Measurements from ENCODE around the gene SAFB2.

DNA sequence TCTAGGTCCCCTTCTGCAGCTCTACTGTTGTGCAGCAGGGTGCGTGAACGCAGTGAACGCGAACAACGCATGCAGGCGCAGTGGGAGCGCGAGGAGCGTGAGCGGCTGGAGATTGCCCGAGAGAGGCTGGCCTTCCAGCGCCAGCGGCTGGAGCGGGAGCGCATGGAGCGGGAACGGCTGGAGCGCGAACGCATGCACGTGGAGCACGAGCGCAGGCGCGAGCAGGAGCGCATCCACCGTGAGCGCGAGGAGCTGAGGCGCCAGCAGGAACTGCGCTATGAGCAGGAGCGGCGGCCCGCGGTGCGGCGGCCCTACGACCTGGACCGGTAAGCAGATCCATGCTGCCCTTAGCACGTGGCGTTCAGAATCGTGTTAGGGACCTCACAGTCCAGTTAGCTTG, 38.9 kb upstream of the SAFB2 start:
- TF ChIP-seq, protein P1, sequence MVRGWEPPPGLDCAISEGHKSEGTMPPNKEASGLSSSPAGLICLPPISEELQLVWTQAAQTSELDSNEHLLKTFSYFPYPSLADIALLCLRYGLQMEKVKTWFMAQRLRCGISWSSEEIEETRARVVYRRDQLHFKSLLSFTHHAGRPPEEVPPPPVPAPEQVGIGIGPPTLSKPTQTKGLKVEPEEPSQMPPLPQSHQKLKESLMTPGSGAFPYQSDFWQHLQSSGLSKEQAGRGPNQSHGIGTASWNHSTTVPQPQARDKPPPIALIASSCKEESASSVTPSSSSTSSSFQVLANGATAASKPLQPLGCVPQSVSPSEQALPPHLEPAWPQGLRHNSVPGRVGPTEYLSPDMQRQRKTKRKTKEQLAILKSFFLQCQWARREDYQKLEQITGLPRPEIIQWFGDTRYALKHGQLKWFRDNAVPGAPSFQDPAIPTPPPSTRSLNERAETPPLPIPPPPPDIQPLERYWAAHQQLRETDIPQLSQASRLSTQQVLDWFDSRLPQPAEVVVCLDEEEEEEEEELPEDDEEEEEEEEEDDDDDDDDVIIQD (CRISPR knock-in tag; IDR thresholded peaks at IDR 0.05) = no peak
- TF ChIP-seq NFRKB (IDR thresholded peaks at IDR 0.05; ENCODE audit: low read depth) (no peak), ZNF175 (CRISPR knock-in tag; IDR thresholded peaks at IDR 0.05; ENCODE audit: low read depth) (no peak), TCF7L2 (IDR thresholded peaks at IDR 0.05; ENCODE audit: low read depth, low read length) (no peak), EZH2 (IDR thresholded peaks at IDR 0.05; ENCODE audit: borderline replicate concordance, low read depth, low read length) (no peak), KDM4B (IDR thresholded peaks at IDR 0.05; ENCODE audit: borderline replicate concordance in 2 of 2, low read depth in 1 of 2) (no peak), HCFC1 (IDR thresholded peaks at IDR 0.05; ENCODE audit: low read depth, low read length) (no peak), MXI1 (IDR thresholded peaks at IDR 0.05; ENCODE audit: low read depth, low read length) (no peak), POLR2A (conservative IDR thresholded peaks at IDR 0.05) (no peak)
- TF ChIP-seq, protein P2, sequence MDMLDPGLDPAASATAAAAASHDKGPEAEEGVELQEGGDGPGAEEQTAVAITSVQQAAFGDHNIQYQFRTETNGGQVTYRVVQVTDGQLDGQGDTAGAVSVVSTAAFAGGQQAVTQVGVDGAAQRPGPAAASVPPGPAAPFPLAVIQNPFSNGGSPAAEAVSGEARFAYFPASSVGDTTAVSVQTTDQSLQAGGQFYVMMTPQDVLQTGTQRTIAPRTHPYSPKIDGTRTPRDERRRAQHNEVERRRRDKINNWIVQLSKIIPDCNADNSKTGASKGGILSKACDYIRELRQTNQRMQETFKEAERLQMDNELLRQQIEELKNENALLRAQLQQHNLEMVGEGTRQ (CRISPR knock-in tag; IDR thresholded peaks at IDR 0.05) = no peak
- TF ChIP-seq, protein P3, sequence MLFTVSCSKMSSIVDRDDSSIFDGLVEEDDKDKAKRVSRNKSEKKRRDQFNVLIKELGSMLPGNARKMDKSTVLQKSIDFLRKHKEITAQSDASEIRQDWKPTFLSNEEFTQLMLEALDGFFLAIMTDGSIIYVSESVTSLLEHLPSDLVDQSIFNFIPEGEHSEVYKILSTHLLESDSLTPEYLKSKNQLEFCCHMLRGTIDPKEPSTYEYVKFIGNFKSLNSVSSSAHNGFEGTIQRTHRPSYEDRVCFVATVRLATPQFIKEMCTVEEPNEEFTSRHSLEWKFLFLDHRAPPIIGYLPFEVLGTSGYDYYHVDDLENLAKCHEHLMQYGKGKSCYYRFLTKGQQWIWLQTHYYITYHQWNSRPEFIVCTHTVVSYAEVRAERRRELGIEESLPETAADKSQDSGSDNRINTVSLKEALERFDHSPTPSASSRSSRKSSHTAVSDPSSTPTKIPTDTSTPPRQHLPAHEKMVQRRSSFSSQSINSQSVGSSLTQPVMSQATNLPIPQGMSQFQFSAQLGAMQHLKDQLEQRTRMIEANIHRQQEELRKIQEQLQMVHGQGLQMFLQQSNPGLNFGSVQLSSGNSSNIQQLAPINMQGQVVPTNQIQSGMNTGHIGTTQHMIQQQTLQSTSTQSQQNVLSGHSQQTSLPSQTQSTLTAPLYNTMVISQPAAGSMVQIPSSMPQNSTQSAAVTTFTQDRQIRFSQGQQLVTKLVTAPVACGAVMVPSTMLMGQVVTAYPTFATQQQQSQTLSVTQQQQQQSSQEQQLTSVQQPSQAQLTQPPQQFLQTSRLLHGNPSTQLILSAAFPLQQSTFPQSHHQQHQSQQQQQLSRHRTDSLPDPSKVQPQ (CRISPR knock-in tag; IDR thresholded peaks at IDR 0.05; ENCODE audit: borderline replicate concordance) = no peak
- TF ChIP-seq, protein P4, sequence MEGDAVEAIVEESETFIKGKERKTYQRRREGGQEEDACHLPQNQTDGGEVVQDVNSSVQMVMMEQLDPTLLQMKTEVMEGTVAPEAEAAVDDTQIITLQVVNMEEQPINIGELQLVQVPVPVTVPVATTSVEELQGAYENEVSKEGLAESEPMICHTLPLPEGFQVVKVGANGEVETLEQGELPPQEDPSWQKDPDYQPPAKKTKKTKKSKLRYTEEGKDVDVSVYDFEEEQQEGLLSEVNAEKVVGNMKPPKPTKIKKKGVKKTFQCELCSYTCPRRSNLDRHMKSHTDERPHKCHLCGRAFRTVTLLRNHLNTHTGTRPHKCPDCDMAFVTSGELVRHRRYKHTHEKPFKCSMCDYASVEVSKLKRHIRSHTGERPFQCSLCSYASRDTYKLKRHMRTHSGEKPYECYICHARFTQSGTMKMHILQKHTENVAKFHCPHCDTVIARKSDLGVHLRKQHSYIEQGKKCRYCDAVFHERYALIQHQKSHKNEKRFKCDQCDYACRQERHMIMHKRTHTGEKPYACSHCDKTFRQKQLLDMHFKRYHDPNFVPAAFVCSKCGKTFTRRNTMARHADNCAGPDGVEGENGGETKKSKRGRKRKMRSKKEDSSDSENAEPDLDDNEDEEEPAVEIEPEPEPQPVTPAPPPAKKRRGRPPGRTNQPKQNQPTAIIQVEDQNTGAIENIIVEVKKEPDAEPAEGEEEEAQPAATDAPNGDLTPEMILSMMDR (IDR thresholded peaks at IDR 0.05 in 2 of 3, conservative IDR thresholded peaks at IDR 0.05 in 1 of 3; ENCODE audit: insufficient read depth in 2 of 3, low read depth in 1 of 3, low read length in 3 of 3) = no peak
- TF ChIP-seq, protein P5, sequence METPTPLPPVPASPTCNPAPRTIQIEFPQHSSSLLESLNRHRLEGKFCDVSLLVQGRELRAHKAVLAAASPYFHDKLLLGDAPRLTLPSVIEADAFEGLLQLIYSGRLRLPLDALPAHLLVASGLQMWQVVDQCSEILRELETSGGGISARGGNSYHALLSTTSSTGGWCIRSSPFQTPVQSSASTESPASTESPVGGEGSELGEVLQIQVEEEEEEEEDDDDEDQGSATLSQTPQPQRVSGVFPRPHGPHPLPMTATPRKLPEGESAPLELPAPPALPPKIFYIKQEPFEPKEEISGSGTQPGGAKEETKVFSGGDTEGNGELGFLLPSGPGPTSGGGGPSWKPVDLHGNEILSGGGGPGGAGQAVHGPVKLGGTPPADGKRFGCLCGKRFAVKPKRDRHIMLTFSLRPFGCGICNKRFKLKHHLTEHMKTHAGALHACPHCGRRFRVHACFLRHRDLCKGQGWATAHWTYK (CRISPR knock-in tag; IDR thresholded peaks at IDR 0.05) = no peak

Measured in K562 (cell line).